GM23338 (cell line): Measurements from ENCODE around the gene HOXA1. TPM values are rescaled to one million over a fixed set of nuclear protein-coding genes. Genes with fewer than 3 reads are reported as not detected.

Experiments
- ATAC-seq: fragments of 200-7000 bp; cut with Tn5 transposase; 3 replicates; pipeline ENCODE4 v1.9.1; 2020
- DNase-seq: peaks from one replicate; pipeline ENCODE4 v3.0.0-alpha.2; 2015; ENCODE audit warnings: low spot score
- H2AFZ ChIP-seq: fragments of 200-600 bp; sonication (generic); 2 replicates; pipeline ENCODE4 v1.8.0; 2016; ENCODE audit warnings: antibody characterized with exemption, mild to moderate bottlenecking, moderate library complexity
- H3F3A ChIP-seq: fragments of 200-600 bp; sonication (generic); replicated peaks from 2 replicates; pipeline ENCODE4 v1.8.0; 2017; ENCODE audit warnings: antibody characterized with exemption, mixed run types, low read depth
- H3K27ac ChIP-seq: fragments of 200-600 bp; sonication (generic); 2 replicates; pipeline ENCODE4 v1.6.1; 2016; ENCODE audit warnings: low read depth
- H3K27me3 ChIP-seq: fragments of 200-600 bp; sonication (generic); 2 replicates; pipeline ENCODE4 v1.8.0; 2016; ENCODE audit warnings: mild to moderate bottlenecking, mixed run types, moderate library complexity; ENCODE audit not compliant: insufficient read depth
- H3K36me3 ChIP-seq: fragments of 200-600 bp; sonication (generic); 2 replicates; pipeline ENCODE4 v1.8.0; 2016; ENCODE audit warnings: mild to moderate bottlenecking; ENCODE audit not compliant: insufficient read depth
- H3K4me1 ChIP-seq: fragments of 200-600 bp; sonication (generic); 2 replicates; pipeline ENCODE4 v1.8.0; 2016; ENCODE audit warnings: mild to moderate bottlenecking, moderate library complexity; ENCODE audit not compliant: insufficient read depth
- H3K4me2 ChIP-seq: fragments of 200-600 bp; sonication (generic); 2 replicates; pipeline ENCODE4 v1.7.1; 2017; ENCODE audit warnings: mixed run types
- H3K4me3 ChIP-seq: fragments of 200-600 bp; sonication (generic); 2 replicates; pipeline ENCODE4 v1.6.1; 2016; ENCODE audit warnings: mixed run types
- H3K79me2 ChIP-seq: fragments of 200-600 bp; sonication (generic); replicated peaks from 2 replicates; pipeline ENCODE4 v1.8.0; 2017; ENCODE audit warnings: mild to moderate bottlenecking; ENCODE audit not compliant: insufficient read depth
- H3K9me2 ChIP-seq: fragments of 200-600 bp; sonication (generic); 2 replicates; pipeline ENCODE4 v1.8.0; 2017; ENCODE audit not compliant: insufficient read depth
- H4K20me1 ChIP-seq: fragments of 200-600 bp; sonication (generic); replicated peaks from 2 replicates; pipeline ENCODE4 v1.8.0; 2017; ENCODE audit warnings: mild to moderate bottlenecking; ENCODE audit not compliant: insufficient read depth
- H3K27ac Mint-ChIP-seq: 2 replicates; pipeline ENCODE4 v1.8.0; 2020; ENCODE audit warnings: inconsistent platforms, mild to moderate bottlenecking, moderate library complexity, mixed read lengths
- H3K27me3 Mint-ChIP-seq: 3 replicates; pipeline ENCODE4 v1.8.0; 2022; ENCODE audit warnings: low read depth, mild to moderate bottlenecking, moderate library complexity, mixed read lengths, inconsistent platforms; ENCODE audit not compliant: insufficient read depth, poor library complexity
- H3K36me3 Mint-ChIP-seq: 3 replicates; pipeline ENCODE4 v1.8.0; 2021; ENCODE audit warnings: low read depth, mild to moderate bottlenecking, inconsistent platforms, moderate library complexity, mixed read lengths
- H3K4me1 Mint-ChIP-seq: 3 replicates; pipeline ENCODE4 v1.8.0; 2020; ENCODE audit warnings: mild to moderate bottlenecking, inconsistent platforms, mixed read lengths
- H3K4me3 Mint-ChIP-seq: 3 replicates; pipeline ENCODE4 v1.8.0; 2021; ENCODE audit warnings: moderate library complexity, mild to moderate bottlenecking, inconsistent platforms, mixed read lengths
- H3K9me3 Mint-ChIP-seq: 3 replicates; pipeline ENCODE4 v1.8.0; 2020; ENCODE audit warnings: moderate library complexity, mild to moderate bottlenecking, inconsistent platforms, mixed read lengths
- CREB1 ChIP-seq: fragments of 250-450 bp; sonication (Bioruptor Pico); IDR thresholded peaks from 2 replicates; pipeline ENCODE4 v1.5.0; 2020; ENCODE audit warnings: low read depth, mild to moderate bottlenecking, moderate library complexity
- CTCF ChIP-seq, 2 experiments: fragments of 200-600 bp in 1 of 2; sonication (generic) in 1 of 2; conservative IDR thresholded peaks; 2 replicates each; pipeline versions ENCODE4 v1.5.1 to v1.6.1; 2016 to 2017; ENCODE audit warnings: antibody characterized with exemption in 2 of 2, low read depth in 2 of 2, mild to moderate bottlenecking in 2 of 2, moderate library complexity in 1 of 2
- ETS1 ChIP-seq: IDR thresholded peaks from 2 replicates; pipeline ENCODE4 v1.6.1; 2016; ENCODE audit warnings: antibody characterized with exemption
- EZH2 ChIP-seq: fragments of 200-600 bp; sonication (generic); IDR thresholded peaks from one replicate; pipeline ENCODE4 v1.8.0; 2017; ENCODE audit warnings: antibody characterized with exemption, mild to moderate bottlenecking, low read depth; ENCODE audit not compliant: unreplicated experiment
- EZH2phosphoT487 ChIP-seq: fragments of 200-600 bp; sonication (generic); IDR thresholded peaks from one replicate; pipeline ENCODE4 v1.8.1; 2018; ENCODE audit warnings: antibody characterized with exemption; ENCODE audit not compliant: unreplicated experiment
- NANOG ChIP-seq: IDR thresholded peaks from 2 replicates; pipeline ENCODE4 v1.6.1; 2016; ENCODE audit warnings: antibody characterized with exemption, borderline replicate concordance
- POLR2AphosphoS5 ChIP-seq: IDR thresholded peaks from 2 replicates; pipeline ENCODE4 v1.6.1; 2016; ENCODE audit warnings: antibody characterized with exemption, low read depth
- REST ChIP-seq: IDR thresholded peaks from one replicate; pipeline ENCODE4 v1.6.1; 2018; ENCODE audit warnings: antibody characterized with exemption; ENCODE audit not compliant: unreplicated experiment
- ZNF331 ChIP-seq: fragments of 250-450 bp; sonication (Bioruptor Pico); IDR thresholded peaks from 2 replicates; pipeline ENCODE4 v1.5.0; 2020; ENCODE audit warnings: low read depth, mild to moderate bottlenecking, moderate library complexity
- polyA plus RNA-seq: library from polyadenylated mRNA; unstranded; fragments of >200 nt; fragmentation: Nextera tagmentation; extraction: Ambion mirVana; gene quantifications from 2 replicates; pipeline ENCODE4 v1.2.1, GENCODE V29; 2016
- total RNA-seq: library from RNA; depleted of rRNA; stranded (reverse); fragments of >200 nt; shearing (Covaris generic); gene quantifications from 2 replicates; pipeline ENCODE4 v1.2.3, GENCODE V29; 2014

The HOXA1 gene
- total and polyA plus RNA-seq, 2 experiments from 2014 or later, result not detected

GRCh38 chr7:27111751-27112277 lies 16.0 kb upstream of the HOXA1 start:
- TF ChIP-seq ETS1 (no peak), CREB1 (CRISPR knock-in tag) (no peak), CTCF (conservative IDR thresholded peaks at IDR 0.05; ENCODE audit: low read depth in 2 of 2) (no peak), ZNF331 (no peak), NANOG (no peak), POLR2AphosphoS5 (no peak), EZH2 (peak; percentile 92)
- Histone ChIP-seq H3K27ac (no peak overlapping the region), H4K20me1 (peaks cover 74% of the 10 kb centered on the region), H3K36me3 (no peaks in the 10 kb centered on the region), H3K27me3 (peaks cover 97% of the 10 kb centered on the region), H3F3A (peaks cover 49% of the 10 kb centered on the region), H3K4me2 (no peak overlapping the region), H3K79me2 (no peaks in the 10 kb centered on the region), H3K9me2 (no peaks in the 10 kb centered on the region), H2AFZ (no peak overlapping the region), H3K4me3 (no peak overlapping the region), H3K4me1 (peaks cover 32% of the 10 kb centered on the region)
- peaks cover 14% of the 10 kb centered on the region for H3K9me3 Mint-ChIP-seq
- ATAC-seq (no peak), DNase-seq (no peak)
- H3K4me1 Mint-ChIP-seq, result peaks cover 24% of the 10 kb centered on the region
- H3K4me3 Mint-ChIP-seq, result no peak overlapping the region
- H3K27me3 Mint-ChIP-seq, result peaks cover 95% of the 10 kb centered on the region
- no peaks in the 10 kb centered on the region; the same call in 2 of the 3 replicates for H3K36me3 Mint-ChIP-seq
- no peak overlapping the region for H3K27ac Mint-ChIP-seq

GRCh38 chr7:27111042-27111750 lies 15.4 kb upstream of the HOXA1 start:
- Histone ChIP-seq H3F3A (peaks cover 47% of the 10 kb centered on the region), H3K36me3 (no peaks in the 10 kb centered on the region), H2AFZ (no peak overlapping the region), H3K4me2 (peak overlapping the region; percentile 66), H3K4me3 (peak overlapping the region; percentile 47), H3K27ac (no peak overlapping the region), H3K4me1 (peaks cover 35% of the 10 kb centered on the region), H3K79me2 (no peaks in the 10 kb centered on the region), H3K27me3 (peaks cover 97% of the 10 kb centered on the region), H4K20me1 (peaks cover 70% of the 10 kb centered on the region), H3K9me2 (no peaks in the 10 kb centered on the region)
- TF ChIP-seq ZNF331, result no peak
- peak; percentile 32 for TF ChIP-seq EZH2phosphoT487
- TF ChIP-seq REST, result no peak
- TF ChIP-seq EZH2, result peak; percentile 88
- Mint-ChIP-seq H3K27me3 (peaks cover 95% of the 10 kb centered on the region), H3K4me1 (peaks cover 26% of the 10 kb centered on the region), H3K4me3 (peak overlapping the region; percentile 57), H3K36me3 (no peaks in the 10 kb centered on the region; the same call in 2 of the 3 replicates), H3K9me3 (peaks cover 14% of the 10 kb centered on the region), H3K27ac (no peak overlapping the region)
- DNase-seq, result peak; percentile 0
- no peak for ATAC-seq
